Liver (tissue), 2 donors: ENCODE measurements around the gene LSM7.

Experiments
- FOXA2 ChIP-seq: IDR thresholded peaks from 2 replicates; pipeline ENCODE4 v1.6.1; 2016; ENCODE audit warnings: antibody characterized with exemption
- TF ChIP-seq, protein P1 (sequence below): fragments of 150-350 bp; IDR thresholded peaks from 2 replicates; pipeline ENCODE4 v1.5.1; 2017; ENCODE audit warnings: improper control_type of control experiment, low read depth, low read length; ENCODE audit not compliant: missing input control
- donor health status: healthy.

DNA sequence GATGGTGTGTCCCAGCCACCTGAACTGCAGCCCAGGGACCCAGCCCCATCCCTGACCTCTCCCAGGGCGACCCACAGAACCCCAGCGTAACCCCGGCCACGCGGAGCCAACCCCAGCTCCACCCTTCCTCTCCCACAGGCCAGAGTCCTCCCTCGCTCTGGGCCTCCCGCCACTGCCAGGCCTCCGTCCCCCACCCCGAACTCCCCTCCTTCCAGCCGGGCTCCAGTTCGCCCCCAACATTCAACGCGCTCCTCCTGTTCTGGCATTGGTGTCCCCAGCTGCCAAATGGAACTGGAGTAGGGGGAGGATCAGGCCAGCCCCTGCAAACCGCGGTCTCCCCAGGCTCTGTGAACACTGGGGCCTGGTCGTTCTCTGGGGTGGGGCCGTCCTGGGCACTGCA, 27.9 kb downstream of the LSM7 start:
- TF ChIP-seq, protein P1, sequence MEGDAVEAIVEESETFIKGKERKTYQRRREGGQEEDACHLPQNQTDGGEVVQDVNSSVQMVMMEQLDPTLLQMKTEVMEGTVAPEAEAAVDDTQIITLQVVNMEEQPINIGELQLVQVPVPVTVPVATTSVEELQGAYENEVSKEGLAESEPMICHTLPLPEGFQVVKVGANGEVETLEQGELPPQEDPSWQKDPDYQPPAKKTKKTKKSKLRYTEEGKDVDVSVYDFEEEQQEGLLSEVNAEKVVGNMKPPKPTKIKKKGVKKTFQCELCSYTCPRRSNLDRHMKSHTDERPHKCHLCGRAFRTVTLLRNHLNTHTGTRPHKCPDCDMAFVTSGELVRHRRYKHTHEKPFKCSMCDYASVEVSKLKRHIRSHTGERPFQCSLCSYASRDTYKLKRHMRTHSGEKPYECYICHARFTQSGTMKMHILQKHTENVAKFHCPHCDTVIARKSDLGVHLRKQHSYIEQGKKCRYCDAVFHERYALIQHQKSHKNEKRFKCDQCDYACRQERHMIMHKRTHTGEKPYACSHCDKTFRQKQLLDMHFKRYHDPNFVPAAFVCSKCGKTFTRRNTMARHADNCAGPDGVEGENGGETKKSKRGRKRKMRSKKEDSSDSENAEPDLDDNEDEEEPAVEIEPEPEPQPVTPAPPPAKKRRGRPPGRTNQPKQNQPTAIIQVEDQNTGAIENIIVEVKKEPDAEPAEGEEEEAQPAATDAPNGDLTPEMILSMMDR: no peak
- TF ChIP-seq FOXA2: no peak
